Measurements from ENCODE around the gene KLF4. TPM values are rescaled to one million over a fixed set of nuclear protein-coding genes. Genes with fewer than 3 reads are reported as not detected.
A peak's percentile ranks its signal among the peaks of the same experiment; 100 is the strongest.

The KLF4 gene
- polyA plus RNA-seq (2012; ENCODE audit: low read depth, missing spikeins) = 0.49 TPM

GRCh38 chr9:107489687-107490605 lies at the start of gene KLF4:
Gene KLF4, minus strand, starts transcription at chr9:107489769. Its CDS starts 597 bp downstream, at chr9:107489172.
- FAIRE-seq (peak; percentile 72), DNase-seq (ENCODE audit: insufficient read length, low spot score) (peak; percentile 83)
- TF ChIP-seq POU2F2 (IDR thresholded peaks at IDR 0.05; ENCODE audit: low read depth, low read length) (no peak), PAX5 (IDR thresholded peaks at IDR 0.05; ENCODE audit: insufficient read depth, low read length, severe bottlenecking) (no peak), POLR2A (IDR thresholded peaks at IDR 0.05; ENCODE audit: low read depth, low read length) (no peak), SPI1 (IDR thresholded peaks at IDR 0.05; ENCODE audit: low read depth, low read length) (no peak), POLR2AphosphoS5 (IDR thresholded peaks at IDR 0.05; ENCODE audit: low read depth, low read length) (no peak), TAF1 (IDR thresholded peaks at IDR 0.05; ENCODE audit: low read depth, low read length) (no peak)

- no peak for TF ChIP-seq POU2F2 (IDR thresholded peaks at IDR 0.05; ENCODE audit: low read depth, low read length)
- TF ChIP-seq TAF1 (IDR thresholded peaks at IDR 0.05; ENCODE audit: low read depth, low read length) = no peak
- no peak for TF ChIP-seq SPI1 (IDR thresholded peaks at IDR 0.05; ENCODE audit: low read depth, low read length)
- TF ChIP-seq POLR2A (IDR thresholded peaks at IDR 0.05; ENCODE audit: low read depth, low read length) = no peak
- DNase-seq (ENCODE audit: insufficient read length, low spot score) (no peak), FAIRE-seq (no peak)
Observed at GRCh38 chr9:107536462-107536861, 46.9 kb upstream of the KLF4 start.

DNA sequence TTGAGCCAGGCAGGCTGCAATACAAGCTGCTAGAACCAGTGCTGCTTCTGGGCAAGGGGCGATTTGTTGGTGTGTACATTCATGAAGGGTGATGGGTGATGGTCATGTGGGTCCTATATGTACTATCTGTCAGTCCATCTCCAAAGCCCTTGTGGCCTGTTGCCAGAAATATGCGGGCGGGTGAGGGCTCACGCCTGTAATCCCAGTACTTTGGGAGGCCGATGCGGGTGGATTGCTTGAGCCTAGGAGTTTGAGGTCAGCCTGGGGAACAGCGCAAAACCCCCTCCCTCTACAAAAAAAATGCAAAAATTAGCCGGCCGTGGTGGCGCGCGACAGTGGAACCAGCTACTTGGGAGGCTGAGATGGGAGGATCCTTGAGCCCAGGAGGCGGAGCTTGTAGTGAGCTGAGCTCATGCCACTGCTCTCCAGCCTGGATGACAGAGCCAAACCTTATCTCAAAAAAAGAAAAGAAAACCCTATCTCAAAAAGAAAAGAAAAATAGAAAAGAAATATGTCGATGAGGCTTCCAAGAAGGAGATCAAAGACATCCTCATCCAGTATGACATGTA lies 45.0 kb upstream of the KLF4 start:
- FAIRE-seq = no peak
- TF ChIP-seq POU2F2 (IDR thresholded peaks at IDR 0.05; ENCODE audit: low read depth, low read length) = no peak
- no peak for TF ChIP-seq POLR2AphosphoS5 (IDR thresholded peaks at IDR 0.05; ENCODE audit: low read depth, low read length)
- no peak for TF ChIP-seq PAX5 (IDR thresholded peaks at IDR 0.05; ENCODE audit: insufficient read depth, low read length, severe bottlenecking)
- no peak for TF ChIP-seq SPI1 (IDR thresholded peaks at IDR 0.05; ENCODE audit: low read depth, low read length)
- no peak for TF ChIP-seq POLR2A (IDR thresholded peaks at IDR 0.05; ENCODE audit: low read depth, low read length)
- TF ChIP-seq TAF1 (IDR thresholded peaks at IDR 0.05; ENCODE audit: low read depth, low read length) = no peak
- DNase-seq (ENCODE audit: insufficient read length, low spot score) = no peak

DNA sequence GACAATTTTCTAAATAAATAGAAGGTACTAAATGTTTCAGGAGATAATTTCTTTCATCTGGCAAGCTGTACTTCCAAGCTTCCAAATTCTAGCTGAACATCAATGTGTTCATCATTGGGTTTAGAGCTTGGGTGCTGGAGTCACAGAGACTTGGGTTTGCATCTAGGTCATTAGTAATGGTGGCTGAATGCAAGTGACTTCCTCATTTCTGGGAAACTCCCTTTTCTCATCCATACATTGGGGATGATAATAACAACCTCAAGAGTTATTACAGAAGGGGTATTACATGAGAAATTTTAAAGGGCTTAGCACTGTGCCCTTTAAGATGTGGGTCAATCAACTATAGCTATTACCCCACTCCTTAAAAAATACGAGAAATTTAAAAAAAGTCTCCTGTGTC lies 41.1 kb upstream of the KLF4 start:
- peak; percentile 87 for TF ChIP-seq SPI1 (IDR thresholded peaks at IDR 0.05; ENCODE audit: low read depth, low read length)
- TF ChIP-seq PAX5 (IDR thresholded peaks at IDR 0.05; ENCODE audit: insufficient read depth, low read length, severe bottlenecking) = no peak
- DNase-seq (ENCODE audit: insufficient read length, low spot score) (no peak), FAIRE-seq (no peak)

- DNase-seq (ENCODE audit: insufficient read length, low spot score) (no peak), FAIRE-seq (no peak)
- TF ChIP-seq PAX5 (IDR thresholded peaks at IDR 0.05; ENCODE audit: insufficient read depth, low read length, severe bottlenecking) (no peak), TAF1 (IDR thresholded peaks at IDR 0.05; ENCODE audit: low read depth, low read length) (no peak), POLR2AphosphoS5 (IDR thresholded peaks at IDR 0.05; ENCODE audit: low read depth, low read length) (no peak)
Observed at GRCh38 chr9:107528686-107529085, 39.1 kb upstream of the KLF4 start.

GRCh38 chr9:107523539-107523938 lies 34.0 kb upstream of the KLF4 start:
- DNase-seq (ENCODE audit: insufficient read length, low spot score) (no peak), FAIRE-seq (no peak)
- TF ChIP-seq POU2F2 (IDR thresholded peaks at IDR 0.05; ENCODE audit: low read depth, low read length) = no peak

GRCh38 chr9:107520186-107520585 lies 30.6 kb upstream of the KLF4 start:
- FAIRE-seq (no peak), DNase-seq (ENCODE audit: insufficient read length, low spot score) (no peak)
- TF ChIP-seq SPI1 (IDR thresholded peaks at IDR 0.05; ENCODE audit: low read depth, low read length) (no peak), POU2F2 (IDR thresholded peaks at IDR 0.05; ENCODE audit: low read depth, low read length) (no peak), PAX5 (IDR thresholded peaks at IDR 0.05; ENCODE audit: insufficient read depth, low read length, severe bottlenecking) (no peak), POLR2A (IDR thresholded peaks at IDR 0.05; ENCODE audit: low read depth, low read length) (no peak), TAF1 (IDR thresholded peaks at IDR 0.05; ENCODE audit: low read depth, low read length) (no peak), POLR2AphosphoS5 (IDR thresholded peaks at IDR 0.05; ENCODE audit: low read depth, low read length) (no peak)

GRCh38 chr9:107518037-107518807 lies 28.7 kb upstream of the KLF4 start:
- no peak for TF ChIP-seq TAF1 (IDR thresholded peaks at IDR 0.05; ENCODE audit: low read depth, low read length)
- TF ChIP-seq POLR2A (IDR thresholded peaks at IDR 0.05; ENCODE audit: low read depth, low read length) = no peak
- no peak for TF ChIP-seq POU2F2 (IDR thresholded peaks at IDR 0.05; ENCODE audit: low read depth, low read length)
- no peak for TF ChIP-seq POLR2AphosphoS5 (IDR thresholded peaks at IDR 0.05; ENCODE audit: low read depth, low read length)
- no peak for TF ChIP-seq SPI1 (IDR thresholded peaks at IDR 0.05; ENCODE audit: low read depth, low read length)
- no peak for TF ChIP-seq PAX5 (IDR thresholded peaks at IDR 0.05; ENCODE audit: insufficient read depth, low read length, severe bottlenecking)
- DNase-seq (ENCODE audit: insufficient read length, low spot score) = no peak
- FAIRE-seq = no peak

- DNase-seq (ENCODE audit: insufficient read length, low spot score) = no peak
- TF ChIP-seq POLR2AphosphoS5 (IDR thresholded peaks at IDR 0.05; ENCODE audit: low read depth, low read length) (no peak), POLR2A (IDR thresholded peaks at IDR 0.05; ENCODE audit: low read depth, low read length) (no peak), TAF1 (IDR thresholded peaks at IDR 0.05; ENCODE audit: low read depth, low read length) (no peak), PAX5 (IDR thresholded peaks at IDR 0.05; ENCODE audit: insufficient read depth, low read length, severe bottlenecking) (no peak), SPI1 (IDR thresholded peaks at IDR 0.05; ENCODE audit: low read depth, low read length) (no peak), POU2F2 (IDR thresholded peaks at IDR 0.05; ENCODE audit: low read depth, low read length) (no peak)
- no peak for FAIRE-seq
Observed at GRCh38 chr9:107513464-107514100, 24.0 kb upstream of the KLF4 start.

Data from GM12891 (cell line).